Activated CD8-positive, alpha-beta T cell treated with anti-CD3 and anti-CD28 coated beads for 36 hours (primary cell): ENCODE measurements around the gene PPP6C. TPM values are rescaled to one million over a fixed set of nuclear protein-coding genes. Genes with fewer than 3 reads are reported as not detected.
A peak's percentile ranks its signal among the peaks of the same experiment; 100 is the strongest.
"Not testable (repeated sequence)": the region's sequence is repeated elsewhere in the genome, so short reads cannot be mapped to it uniquely, and the experiment has no call there.

Source experiments
- ATAC-seq: fragments of 200-7000 bp; cut with Tn5 transposase; one replicate; pipeline ENCODE4 v1.10.0; 2021; ENCODE audit warnings: mild to moderate bottlenecking, moderate library complexity
- CTCF ChIA-PET: fragments of 350-600 bp; sonication (Branson Sonifier 250); formaldehyde crosslinking; loops from one replicate; lab custom pipeline; 2021; ENCODE audit warnings: antibody characterized with exemption; lab: Charles Lee
- POLR2A ChIA-PET: fragments of 350-600 bp; sonication (Branson Sonifier 250); formaldehyde crosslinking; loops from one replicate; lab custom pipeline; 2021; ENCODE audit warnings: antibody characterized with exemption; lab: Charles Lee
- DNase-seq: peaks from one replicate; pipeline ENCODE4 v3.0.0-alpha.2; 2020
- H3K27ac Mint-ChIP-seq: one replicate; pipeline ENCODE4 v1.8.0; 2021; ENCODE audit warnings: mild to moderate bottlenecking, mixed read lengths
- H3K27me3 Mint-ChIP-seq: one replicate; pipeline ENCODE4 v1.8.0; 2021; ENCODE audit warnings: mixed read lengths
- H3K36me3 Mint-ChIP-seq: one replicate; pipeline ENCODE4 v1.8.0; 2021; ENCODE audit warnings: low read depth, mixed read lengths
- H3K4me1 Mint-ChIP-seq: one replicate; pipeline ENCODE4 v1.8.0; 2021; ENCODE audit warnings: low read depth, mixed read lengths
- H3K4me3 Mint-ChIP-seq: one replicate; pipeline ENCODE4 v1.8.0; 2021; ENCODE audit warnings: mild to moderate bottlenecking, moderate library complexity, mixed read lengths
- H3K9me3 Mint-ChIP-seq: one replicate; pipeline ENCODE4 v1.8.0; 2021; ENCODE audit warnings: mixed read lengths
- intact Hi-C: fragments of 100-400 bp; cut with micrococcal nuclease; formaldehyde crosslinking; loops from one replicate; pipeline ENCODE4 v1.10.0; 2022
- total RNA-seq, 2 experiments: library from RNA; stranded (reverse); gene quantifications; one replicate each; pipeline ENCODE4 v1.2.3, GENCODE V29; 2021
- TF ChIP-seq, protein P1 (sequence below): fragments of 200-600 bp; IDR thresholded peaks from one replicate; pipeline ENCODE4 v1.8.0; 2022; ENCODE audit warnings: antibody characterized with exemption, mild to moderate bottlenecking

The PPP6C gene
- total RNA-seq, 2 experiments from 2014 or later, result 43.1 to 44.8 TPM

DNA sequence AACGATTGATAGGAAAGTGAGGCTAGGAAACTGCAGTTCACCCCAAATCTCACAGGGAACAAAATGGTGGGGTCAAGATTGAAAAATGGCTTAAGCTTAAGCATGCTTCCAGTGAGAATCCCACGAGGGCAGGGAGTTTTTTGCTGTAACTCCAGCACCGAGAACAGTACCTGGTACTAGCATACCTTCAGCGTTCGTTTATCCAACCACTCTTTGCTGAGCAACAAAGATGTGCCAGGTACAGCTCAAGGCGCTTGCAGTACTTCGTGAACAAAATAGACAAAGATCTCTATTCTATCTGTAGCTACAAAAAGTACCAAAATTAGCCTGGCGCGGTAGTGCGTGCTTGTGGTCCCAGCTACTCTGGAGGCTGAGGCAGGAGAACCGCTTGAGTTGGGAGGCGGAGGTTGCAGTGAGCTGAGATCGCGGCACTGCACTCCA lies 778 bp upstream of the PPP6C start:
- TF ChIP-seq, protein P1, sequence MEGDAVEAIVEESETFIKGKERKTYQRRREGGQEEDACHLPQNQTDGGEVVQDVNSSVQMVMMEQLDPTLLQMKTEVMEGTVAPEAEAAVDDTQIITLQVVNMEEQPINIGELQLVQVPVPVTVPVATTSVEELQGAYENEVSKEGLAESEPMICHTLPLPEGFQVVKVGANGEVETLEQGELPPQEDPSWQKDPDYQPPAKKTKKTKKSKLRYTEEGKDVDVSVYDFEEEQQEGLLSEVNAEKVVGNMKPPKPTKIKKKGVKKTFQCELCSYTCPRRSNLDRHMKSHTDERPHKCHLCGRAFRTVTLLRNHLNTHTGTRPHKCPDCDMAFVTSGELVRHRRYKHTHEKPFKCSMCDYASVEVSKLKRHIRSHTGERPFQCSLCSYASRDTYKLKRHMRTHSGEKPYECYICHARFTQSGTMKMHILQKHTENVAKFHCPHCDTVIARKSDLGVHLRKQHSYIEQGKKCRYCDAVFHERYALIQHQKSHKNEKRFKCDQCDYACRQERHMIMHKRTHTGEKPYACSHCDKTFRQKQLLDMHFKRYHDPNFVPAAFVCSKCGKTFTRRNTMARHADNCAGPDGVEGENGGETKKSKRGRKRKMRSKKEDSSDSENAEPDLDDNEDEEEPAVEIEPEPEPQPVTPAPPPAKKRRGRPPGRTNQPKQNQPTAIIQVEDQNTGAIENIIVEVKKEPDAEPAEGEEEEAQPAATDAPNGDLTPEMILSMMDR, result no peak
- DNase-seq, result peak; percentile 51
- POLR2A ChIA-PET, result interaction anchor here (1.0 to 2.3 kb wide), 7 partner anchors 9 to 329 kb away, joined by 3 to 18 read pairs (median 5); partner anchors contain the start of genes ARPC5L, HSPA5, RABEPK and RPL35
- H3K27me3 Mint-ChIP-seq, result no peaks in the 10 kb centered on the region
- intact Hi-C loops, result no loop called here
- peak; percentile 4 for ATAC-seq
- H3K27ac Mint-ChIP-seq, result peak overlapping the region; percentile 98
- peak overlapping the region; percentile 98 for H3K4me3 Mint-ChIP-seq
- CTCF ChIA-PET, result interaction anchor here (0.9 to 1.9 kb wide), 4 partner anchors 10 to 52 kb away, joined by 3 to 6 read pairs (median 3); partner anchors contain the start of genes HSPA5 and RABEPK
- H3K4me1 Mint-ChIP-seq, result peaks cover 57% of the 10 kb centered on the region
- no peaks in the 10 kb centered on the region for H3K9me3 Mint-ChIP-seq
- H3K36me3 Mint-ChIP-seq, result peaks cover 6% of the 10 kb centered on the region

- H3K4me1 Mint-ChIP-seq, result peaks cover 47% of the 10 kb centered on the region
Measured at GRCh38 chr9:125189011-125189360, 617 bp downstream of the PPP6C start.

GRCh38 chr9:125183561-125183960 lies 6.0 kb downstream of the PPP6C start:
- no peak overlapping the region for H3K27ac Mint-ChIP-seq

More at GRCh38 chr9:125189011-125189360, 617 bp downstream of the PPP6C start:
- Mint-ChIP-seq H3K27me3 (no peaks in the 10 kb centered on the region), H3K9me3 (no peaks in the 10 kb centered on the region), H3K4me3 (peak overlapping the region; percentile 98), H3K36me3 (peaks cover 9% of the 10 kb centered on the region), H3K27ac (peak overlapping the region; percentile 98)
- TF ChIP-seq, protein P1, result no peak
- intact Hi-C loops, result no loop called here
- ATAC-seq (no peak), DNase-seq (peak; percentile 60)
- ChIA-PET CTCF (interaction anchor here (1.0 kb wide), 1 partner anchor 46 kb away, joined by 3 read pairs; the partner anchor contains the start of gene SCAI), POLR2A (interaction anchor here (1.2 to 1.9 kb wide), 4 partner anchors 10 to 97 kb away, joined by 3 to 6 read pairs (median 5); no protein-coding TSS in a partner anchor)

GRCh38 chr9:125183054-125183453 lies 6.5 kb downstream of the PPP6C start:
- Mint-ChIP-seq H3K4me1 (peaks cover 64% of the 10 kb centered on the region), H3K36me3 (peaks cover 35% of the 10 kb centered on the region), H3K9me3 (peaks cover 5% of the 10 kb centered on the region), H3K27me3 (no peaks in the 10 kb centered on the region), H3K27ac (peak overlapping the region; percentile 6), H3K4me3 (no peak overlapping the region)
- ChIA-PET CTCF (no interaction called here), POLR2A (no interaction called here)
- intact Hi-C loops, result no loop called here
- DNase-seq (no peak), ATAC-seq (no peak)
- TF ChIP-seq, protein P1, result no peak

More at GRCh38 chr9:125183561-125183960, 6.0 kb downstream of the PPP6C start:
- DNase-seq (no peak), ATAC-seq (no peak)
- H3K4me3 Mint-ChIP-seq, result no peak overlapping the region
- H3K36me3 Mint-ChIP-seq, result peaks cover 32% of the 10 kb centered on the region
- TF ChIP-seq, protein P1, result no peak
- POLR2A ChIA-PET, result no interaction called here
- no peaks in the 10 kb centered on the region for H3K27me3 Mint-ChIP-seq
- H3K4me1 Mint-ChIP-seq, result peaks cover 61% of the 10 kb centered on the region
- intact Hi-C loops, result no loop called here
- CTCF ChIA-PET, result no interaction called here
- H3K9me3 Mint-ChIP-seq, result peaks cover 5% of the 10 kb centered on the region

GRCh38 chr9:125181756-125182155 lies 7.8 kb downstream of the PPP6C start:
- H3K9me3 Mint-ChIP-seq, intact Hi-C loops, H3K27ac Mint-ChIP-seq, ATAC-seq, CTCF ChIA-PET, H3K27me3 Mint-ChIP-seq, POLR2A ChIA-PET, DNase-seq, H3K4me3 Mint-ChIP-seq: not testable (repeated sequence)
- peaks cover 59% of the 10 kb centered on the region for H3K4me1 Mint-ChIP-seq
- peaks cover 31% of the 10 kb centered on the region for H3K36me3 Mint-ChIP-seq
